ENCODE results near the gene SLC39A8. TPM values are rescaled to one million over a fixed set of nuclear protein-coding genes. Genes with fewer than 3 reads are reported as not detected.

SLC39A8 gene
- polyA plus RNA-seq, 1 of the 3 experiments (the other 2 are of a cell fraction) = 1.5 TPM

DNA sequence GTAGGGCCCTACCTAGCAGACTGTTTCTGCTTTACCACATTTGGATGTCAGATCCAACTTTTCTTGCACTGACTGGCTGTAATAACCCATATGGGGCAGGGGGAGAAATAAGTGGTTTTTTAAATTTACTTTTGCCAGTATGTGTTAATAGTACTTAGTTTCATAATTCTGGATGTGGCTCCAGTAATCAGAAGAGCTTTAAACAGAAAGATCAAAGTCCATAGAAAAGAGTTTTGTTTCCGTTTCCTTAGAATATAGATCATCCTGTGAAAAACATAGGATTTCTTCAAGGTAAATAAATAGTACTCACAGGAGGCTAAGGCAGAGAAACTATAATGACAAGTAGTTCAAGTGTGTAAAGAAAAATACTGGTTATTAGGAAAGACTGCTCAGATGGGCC, 85.6 kb downstream of the SLC39A8 start:
- CTCF ChIA-PET = interaction anchor here (2.5 kb wide), 1 partner anchor 1091 kb away, joined by 13 read pairs; no protein-coding TSS in a partner anchor
- Histone ChIP-seq H3K4me2 (no peak overlapping the region), H2AFZ (ENCODE audit: low read depth) (no peak overlapping the region), H3K4me3 (ENCODE audit: low read depth in 2 of 2, low read length in 1 of 2) (no peak overlapping the region), H4K20me1 (ENCODE audit: insufficient read depth) (no peaks in the 10 kb centered on the region), H3K79me2 (ENCODE audit: insufficient read depth) (no peaks in the 10 kb centered on the region), H3K27me3 (ENCODE audit: insufficient read depth) (no peaks in the 10 kb centered on the region), H3K9ac (no peak overlapping the region), H3F3A (replicated peaks; ENCODE audit: insufficient read depth) (no peaks in the 10 kb centered on the region), H3K27ac (ENCODE audit: low read depth in 2 of 2, low read length in 1 of 2) (no peak overlapping the region), H3K9me3 (no peaks in the 10 kb centered on the region), H3K36me3 (replicated peaks in 1 of 2; ENCODE audit: control insufficient read depth in 1 of 2, insufficient read depth in 2 of 2, low read length in 1 of 2) (no peaks in the 10 kb centered on the region), H3K4me1 (ENCODE audit: control insufficient read depth in 1 of 2, insufficient read depth in 2 of 2, low read depth in 1 of 2, low read length in 1 of 2) (no peaks in the 10 kb centered on the region; a peak in 2 of 4 replicates), H3K9me2 (no peaks in the 10 kb centered on the region)
- 83% methylated on average over 1 of the region's 1 CpG for WGBS (ENCODE audit: low lambda C conversion rate)
- TF ChIP-seq, protein P1, sequence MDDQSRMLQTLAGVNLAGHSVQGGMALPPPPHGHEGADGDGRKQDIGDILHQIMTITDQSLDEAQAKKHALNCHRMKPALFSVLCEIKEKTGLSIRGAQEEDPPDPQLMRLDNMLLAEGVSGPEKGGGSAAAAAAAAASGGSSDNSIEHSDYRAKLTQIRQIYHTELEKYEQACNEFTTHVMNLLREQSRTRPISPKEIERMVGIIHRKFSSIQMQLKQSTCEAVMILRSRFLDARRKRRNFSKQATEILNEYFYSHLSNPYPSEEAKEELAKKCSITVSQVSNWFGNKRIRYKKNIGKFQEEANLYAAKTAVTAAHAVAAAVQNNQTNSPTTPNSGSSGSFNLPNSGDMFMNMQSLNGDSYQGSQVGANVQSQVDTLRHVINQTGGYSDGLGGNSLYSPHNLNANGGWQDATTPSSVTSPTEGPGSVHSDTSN (IDR thresholded peaks at IDR 0.05) = no peak
- no peak for TF ChIP-seq RAD21 (IDR thresholded peaks at IDR 0.05; ENCODE audit: low read length)
- TF ChIP-seq, protein P2, sequence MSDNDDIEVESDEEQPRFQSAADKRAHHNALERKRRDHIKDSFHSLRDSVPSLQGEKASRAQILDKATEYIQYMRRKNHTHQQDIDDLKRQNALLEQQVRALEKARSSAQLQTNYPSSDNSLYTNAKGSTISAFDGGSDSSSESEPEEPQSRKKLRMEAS (IDR thresholded peaks at IDR 0.05; ENCODE audit: low read depth) = no peak
- TF ChIP-seq TEAD4 (IDR thresholded peaks at IDR 0.05; ENCODE audit: borderline replicate concordance, insufficient read depth) = no peak
- TF ChIP-seq GATA2 (CRISPR knock-in tag; IDR thresholded peaks at IDR 0.05) = no peak
- no peak for TF ChIP-seq EP300 (IDR thresholded peaks at IDR 0.05; ENCODE audit: borderline replicate concordance in 1 of 2, low read depth in 1 of 2, low read length in 1 of 2)
- TF ChIP-seq NFIC (IDR thresholded peaks at IDR 0.05; ENCODE audit: borderline replicate concordance) = no peak
- TF ChIP-seq, protein P3, sequence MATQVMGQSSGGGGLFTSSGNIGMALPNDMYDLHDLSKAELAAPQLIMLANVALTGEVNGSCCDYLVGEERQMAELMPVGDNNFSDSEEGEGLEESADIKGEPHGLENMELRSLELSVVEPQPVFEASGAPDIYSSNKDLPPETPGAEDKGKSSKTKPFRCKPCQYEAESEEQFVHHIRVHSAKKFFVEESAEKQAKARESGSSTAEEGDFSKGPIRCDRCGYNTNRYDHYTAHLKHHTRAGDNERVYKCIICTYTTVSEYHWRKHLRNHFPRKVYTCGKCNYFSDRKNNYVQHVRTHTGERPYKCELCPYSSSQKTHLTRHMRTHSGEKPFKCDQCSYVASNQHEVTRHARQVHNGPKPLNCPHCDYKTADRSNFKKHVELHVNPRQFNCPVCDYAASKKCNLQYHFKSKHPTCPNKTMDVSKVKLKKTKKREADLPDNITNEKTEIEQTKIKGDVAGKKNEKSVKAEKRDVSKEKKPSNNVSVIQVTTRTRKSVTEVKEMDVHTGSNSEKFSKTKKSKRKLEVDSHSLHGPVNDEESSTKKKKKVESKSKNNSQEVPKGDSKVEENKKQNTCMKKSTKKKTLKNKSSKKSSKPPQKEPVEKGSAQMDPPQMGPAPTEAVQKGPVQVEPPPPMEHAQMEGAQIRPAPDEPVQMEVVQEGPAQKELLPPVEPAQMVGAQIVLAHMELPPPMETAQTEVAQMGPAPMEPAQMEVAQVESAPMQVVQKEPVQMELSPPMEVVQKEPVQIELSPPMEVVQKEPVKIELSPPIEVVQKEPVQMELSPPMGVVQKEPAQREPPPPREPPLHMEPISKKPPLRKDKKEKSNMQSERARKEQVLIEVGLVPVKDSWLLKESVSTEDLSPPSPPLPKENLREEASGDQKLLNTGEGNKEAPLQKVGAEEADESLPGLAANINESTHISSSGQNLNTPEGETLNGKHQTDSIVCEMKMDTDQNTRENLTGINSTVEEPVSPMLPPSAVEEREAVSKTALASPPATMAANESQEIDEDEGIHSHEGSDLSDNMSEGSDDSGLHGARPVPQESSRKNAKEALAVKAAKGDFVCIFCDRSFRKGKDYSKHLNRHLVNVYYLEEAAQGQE (IDR thresholded peaks at IDR 0.05; ENCODE audit: low read depth, low read length) = no peak
- TF ChIP-seq SIN3A (IDR thresholded peaks at IDR 0.05; ENCODE audit: borderline replicate concordance, low read depth, low read length) = no peak
- no peak for TF ChIP-seq CTCF (IDR thresholded peaks at IDR 0.05)
- no peak for TF ChIP-seq FOSL2 (IDR thresholded peaks at IDR 0.05; ENCODE audit: borderline replicate concordance, low read depth)
- TF ChIP-seq NRF1 (IDR thresholded peaks at IDR 0.05; ENCODE audit: low read depth, low read length) = no peak
- no peak for TF ChIP-seq TCF12 (IDR thresholded peaks at IDR 0.05)
- TF ChIP-seq USF2 (IDR thresholded peaks at IDR 0.05; ENCODE audit: borderline replicate concordance, low read depth, low read length) = no peak
- no peak for DNase-seq
- POLR2A ChIA-PET = no interaction called here
